GM19239 (cell line): ENCODE data around the gene UPK1A.
"Not testable (repeated sequence)": the region's sequence is repeated elsewhere in the genome, so short reads cannot be mapped to it uniquely, and the experiment has no call there.

Source experiments
- DNase-seq: peaks from one replicate; pipeline ENCODE4 v3.0.0; 2011; ENCODE audit warnings: low spot score; ENCODE audit not compliant: insufficient read length
- FAIRE-seq: peaks from 2 replicates; lab custom pipeline; 2011; peaks lifted over from hg19 to GRCh38; lab: Jason Lieb, UNC

UPK1A gene

GRCh38 chr19:35675589-35676140, 9.3 kb downstream of the UPK1A start:
- FAIRE-seq = no peak
- DNase-seq = no peak

- FAIRE-seq = no peak
- no peak for DNase-seq
Measured at GRCh38 chr19:35689836-35690235, 23.5 kb downstream of the UPK1A start.

GRCh38 chr19:35691106-35691505, 24.8 kb downstream of the UPK1A start:
- not testable (repeated sequence) for FAIRE-seq, DNase-seq

- no peak for FAIRE-seq
- DNase-seq = no peak
Measured at GRCh38 chr19:35692010-35692409, 25.7 kb downstream of the UPK1A start.

GRCh38 chr19:35693422-35693821, 27.1 kb downstream of the UPK1A start:
- no peak for DNase-seq
- FAIRE-seq = no peak

- FAIRE-seq (peak; percentile 93), DNase-seq (peak; percentile 92)
Measured at GRCh38 chr19:35693835-35694599, 27.7 kb downstream of the UPK1A start.

GRCh38 chr19:35695895-35696422, 29.6 kb downstream of the UPK1A start:
- FAIRE-seq (no peak), DNase-seq (no peak)

- FAIRE-seq = peak; percentile 58
- DNase-seq = no peak
Measured at GRCh38 chr19:35696835-35697234, 30.5 kb downstream of the UPK1A start.

- peak; percentile 99 for FAIRE-seq
- peak; percentile 88 for DNase-seq
Measured at GRCh38 chr19:35702223-35703012, 36.1 kb downstream of the UPK1A start.

GRCh38 chr19:35703343-35703742, 37.0 kb downstream of the UPK1A start:
- DNase-seq = no peak
- no peak for FAIRE-seq

- no peak for DNase-seq
- FAIRE-seq = no peak
Measured at GRCh38 chr19:35704218-35704617, 37.9 kb downstream of the UPK1A start, which contains the start of gene ZBTB32. ZBTB32 (plus strand) TSS chr19:35704558; CDS start chr19:35714627, 10,069 bp downstream.

- DNase-seq = no peak
- no peak for FAIRE-seq
Measured at GRCh38 chr19:35708391-35708790, 42.1 kb downstream of the UPK1A start.

- DNase-seq (no peak), FAIRE-seq (peak; percentile 99)
Measured at GRCh38 chr19:35710784-35711723, 44.7 kb downstream of the UPK1A start.

- DNase-seq = no peak
- FAIRE-seq = peak; percentile 91
Measured at GRCh38 chr19:35712567-35713505, 46.5 kb downstream of the UPK1A start.

GRCh38 chr19:35713506-35713850, 47.2 kb downstream of the UPK1A start:
- no peak for FAIRE-seq

GRCh38 chr19:35713904-35714495, 47.7 kb downstream of the UPK1A start:
- FAIRE-seq (no peak), DNase-seq (no peak)

More at GRCh38 chr19:35713506-35713850, 47.2 kb downstream of the UPK1A start:
- no peak for DNase-seq

GRCh38 chr19:35714601-35715354, 48.5 kb downstream of the UPK1A start:
- DNase-seq (no peak), FAIRE-seq (peak; percentile 57)
